Activated naive CD8-positive, alpha-beta T cell treated with anti-CD3 and anti-CD28 coated beads for 36 hours (primary cell): ENCODE measurements around the gene CTSA. TPM values are rescaled to one million over a fixed set of nuclear protein-coding genes. Genes with fewer than 3 reads are reported as not detected.
A peak's percentile ranks its signal among the peaks of the same experiment; 100 is the strongest.
"Not testable (repeated sequence)": the region's sequence is repeated elsewhere in the genome, so short reads cannot be mapped to it uniquely, and the experiment has no call there.

Experiments
- DNase-seq: peaks from one replicate; pipeline ENCODE4 v3.0.0; 2021
- H3K27ac Mint-ChIP-seq: one replicate; pipeline ENCODE4 v1.8.0; 2022; ENCODE audit warnings: mild to moderate bottlenecking, moderate library complexity, mixed read lengths
- H3K27me3 Mint-ChIP-seq: one replicate; pipeline ENCODE4 v1.8.0; 2022; ENCODE audit warnings: mild to moderate bottlenecking, mixed read lengths
- H3K36me3 Mint-ChIP-seq: one replicate; pipeline ENCODE4 v1.8.0; 2021; ENCODE audit warnings: mild to moderate bottlenecking, mixed read lengths
- H3K4me1 Mint-ChIP-seq: one replicate; pipeline ENCODE4 v1.8.0; 2021; ENCODE audit warnings: mixed read lengths
- H3K4me3 Mint-ChIP-seq: one replicate; pipeline ENCODE4 v1.8.0; 2022; ENCODE audit warnings: mild to moderate bottlenecking, moderate library complexity, mixed read lengths
- H3K9me3 Mint-ChIP-seq: one replicate; pipeline ENCODE4 v1.8.0; 2022; ENCODE audit warnings: mixed read lengths
- total RNA-seq, 2 experiments: library from RNA; stranded (reverse); gene quantifications; one replicate each; pipeline ENCODE4 v1.2.3, GENCODE V29; 2021

Gene CTSA
- total RNA-seq, 2 experiments from 2014 or later, result 45.2 to 45.7 TPM

DNA sequence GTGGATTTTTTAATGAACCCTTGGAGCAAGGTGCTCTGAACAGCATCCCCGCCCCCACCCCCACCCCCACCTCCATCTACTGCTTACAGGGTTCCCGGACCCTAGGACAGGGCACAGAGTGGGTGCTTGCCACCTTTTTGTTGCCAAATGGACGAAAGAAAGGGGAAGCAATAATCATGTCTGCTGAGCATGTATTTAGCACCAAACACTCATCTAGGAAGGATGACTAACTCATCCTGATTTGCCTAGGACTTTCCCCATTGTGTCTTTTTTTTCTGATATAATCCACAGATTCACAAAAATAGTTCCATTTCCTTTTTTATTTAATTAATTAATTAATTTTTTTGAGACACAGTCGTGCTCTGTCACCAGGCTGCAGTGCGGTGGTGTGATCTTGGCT is 22.0 kb downstream of the CTSA start:
- no peak for DNase-seq
- Mint-ChIP-seq H3K27me3 (peaks cover 20% of the 10 kb centered on the region), H3K4me1 (peaks cover 14% of the 10 kb centered on the region), H3K36me3 (no peaks in the 10 kb centered on the region), H3K4me3 (peak overlapping the region; percentile 29), H3K9me3 (no peaks in the 10 kb centered on the region), H3K27ac (no peak overlapping the region)

DNA sequence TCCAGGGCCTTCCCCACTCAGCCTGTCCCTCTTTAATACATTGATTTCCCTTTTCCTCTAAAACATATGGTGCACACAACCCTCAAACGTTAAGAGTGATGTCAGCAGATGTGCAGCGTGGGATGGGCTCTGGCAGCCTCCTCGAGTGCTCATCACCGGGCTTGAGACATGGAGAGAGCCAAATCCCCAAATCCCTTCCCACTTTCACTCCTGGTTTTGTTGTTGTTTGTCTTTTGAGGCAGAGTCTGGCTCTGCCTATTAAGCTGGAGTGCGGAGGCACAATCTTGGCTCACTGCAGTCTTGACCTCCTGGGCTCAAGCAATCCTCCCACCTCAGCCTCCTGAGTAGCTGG is 26.6 kb downstream of the CTSA start:
- Mint-ChIP-seq H3K27me3 (peaks cover 18% of the 10 kb centered on the region), H3K27ac (no peak overlapping the region), H3K4me3 (no peak overlapping the region), H3K9me3 (no peaks in the 10 kb centered on the region), H3K36me3 (no peaks in the 10 kb centered on the region), H3K4me1 (peaks cover 1% of the 10 kb centered on the region)
- no peak for DNase-seq

DNA sequence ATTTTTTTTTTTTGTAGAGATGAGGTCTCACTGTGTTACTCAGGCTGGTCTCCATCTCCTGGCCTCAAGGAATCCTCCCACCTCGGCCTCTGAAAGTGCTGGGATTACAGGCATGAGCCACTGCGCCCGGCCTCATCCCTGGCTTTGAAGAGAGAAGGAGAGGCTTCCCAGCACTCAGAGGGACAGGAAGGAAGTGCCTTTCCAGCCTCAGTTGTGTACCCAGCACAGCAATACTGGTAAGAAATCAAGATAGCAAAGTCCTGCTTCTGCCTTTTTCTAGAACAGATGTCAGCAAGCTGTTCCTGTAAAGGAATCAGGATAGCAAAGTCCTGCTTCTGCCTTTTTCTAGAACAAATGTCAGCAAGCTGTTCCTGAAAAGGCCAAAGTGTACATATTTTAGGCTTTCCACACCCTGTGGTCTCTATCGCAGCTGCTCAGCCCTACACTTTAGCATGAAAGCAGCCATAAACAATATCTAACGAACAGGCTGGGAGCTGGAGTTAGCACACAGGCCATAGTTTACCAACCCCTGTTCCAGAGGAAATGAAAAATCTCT is 27.1 kb downstream of the CTSA start:
- Mint-ChIP-seq H3K4me1 (no peaks in the 10 kb centered on the region), H3K27ac (no peak overlapping the region), H3K27me3 (peaks cover 14% of the 10 kb centered on the region), H3K4me3 (no peak overlapping the region), H3K9me3 (no peaks in the 10 kb centered on the region), H3K36me3 (no peaks in the 10 kb centered on the region)
- DNase-seq, result no peak

DNA sequence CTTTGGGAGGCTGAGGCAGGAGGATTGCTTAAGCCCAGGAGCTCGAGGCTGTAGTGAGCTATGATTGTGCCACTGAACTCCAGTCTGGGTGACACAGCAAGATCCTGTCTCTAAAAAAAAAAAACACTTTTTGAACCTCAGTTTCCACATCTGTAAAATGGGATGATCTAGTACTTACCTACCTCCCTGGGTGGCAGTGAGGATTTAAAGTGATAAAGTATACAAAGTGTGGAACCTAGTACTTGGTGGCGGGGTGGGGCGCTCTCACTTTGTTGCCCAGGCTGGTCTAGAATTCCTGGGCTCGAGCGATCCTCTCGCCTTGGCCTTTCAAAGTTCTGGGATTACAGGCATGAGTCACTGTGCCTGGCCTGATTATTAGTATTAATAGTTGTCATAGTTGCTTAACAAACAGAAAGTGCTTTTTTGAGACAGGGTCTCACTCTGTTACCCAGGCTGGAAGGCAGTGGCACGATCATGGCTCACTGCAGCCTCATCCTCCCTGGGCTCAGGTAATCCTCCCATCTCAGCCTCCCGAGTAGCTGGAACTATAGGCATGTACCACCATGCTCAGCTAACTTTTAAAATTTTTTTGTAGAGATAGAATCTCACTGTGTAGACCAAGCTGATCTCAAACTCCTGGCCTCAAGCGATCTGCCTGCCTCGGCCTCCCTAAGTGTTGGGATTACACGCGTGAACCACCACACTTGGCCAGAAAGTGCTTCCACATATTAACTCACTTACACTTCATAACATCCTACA is 27.8 kb downstream of the CTSA start:
- Mint-ChIP-seq H3K27ac (no peak overlapping the region), H3K9me3 (no peaks in the 10 kb centered on the region), H3K36me3 (no peaks in the 10 kb centered on the region), H3K4me3 (no peak overlapping the region), H3K4me1 (no peaks in the 10 kb centered on the region), H3K27me3 (peaks cover 14% of the 10 kb centered on the region)
- no peak for DNase-seq

DNA sequence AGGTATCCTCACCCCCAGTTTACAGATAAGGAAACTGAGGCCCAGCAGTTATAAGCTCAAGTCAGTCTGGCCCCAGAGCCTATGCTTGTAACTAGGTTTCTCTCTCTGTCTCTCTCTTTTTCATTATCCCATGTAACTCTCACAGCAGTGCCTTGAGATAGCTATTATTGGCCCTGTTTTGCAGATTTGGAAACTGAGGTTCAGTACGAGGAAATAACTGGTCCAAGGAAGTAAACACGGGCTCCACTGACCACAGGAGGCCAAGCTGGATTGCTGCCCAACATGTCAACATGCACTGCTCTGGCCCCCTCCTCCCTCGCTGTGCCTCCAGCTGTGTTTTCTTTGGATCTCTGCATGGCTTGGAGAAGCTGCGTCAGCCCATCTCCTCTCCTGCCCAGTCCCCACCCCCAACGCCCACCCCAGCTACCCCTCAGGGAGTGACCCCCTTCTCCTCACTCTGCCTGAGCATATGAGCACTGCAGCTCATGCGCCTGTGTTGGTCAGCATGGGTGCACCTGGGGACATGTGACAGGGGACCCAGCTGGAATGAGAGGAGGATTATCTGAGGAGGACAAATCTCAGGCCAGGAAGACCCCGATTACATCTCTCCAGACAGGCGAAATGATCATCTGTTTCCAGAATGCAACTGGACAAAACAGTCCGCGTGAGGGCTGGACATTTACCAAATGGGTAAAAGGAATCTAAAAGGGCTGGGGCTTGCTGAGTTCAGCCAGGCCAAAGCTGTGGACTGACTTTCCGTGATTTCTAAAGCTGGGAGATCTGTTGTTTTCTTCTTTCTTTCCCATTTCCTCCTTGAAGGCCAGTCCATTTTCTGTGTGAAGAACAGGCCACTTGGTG is 28.6 kb downstream of the CTSA start:
- Mint-ChIP-seq H3K36me3 (no peaks in the 10 kb centered on the region), H3K27ac (no peak overlapping the region), H3K4me1 (no peaks in the 10 kb centered on the region), H3K27me3 (peaks cover 8% of the 10 kb centered on the region), H3K9me3 (no peaks in the 10 kb centered on the region), H3K4me3 (no peak overlapping the region)
- DNase-seq, result no peak

DNA sequence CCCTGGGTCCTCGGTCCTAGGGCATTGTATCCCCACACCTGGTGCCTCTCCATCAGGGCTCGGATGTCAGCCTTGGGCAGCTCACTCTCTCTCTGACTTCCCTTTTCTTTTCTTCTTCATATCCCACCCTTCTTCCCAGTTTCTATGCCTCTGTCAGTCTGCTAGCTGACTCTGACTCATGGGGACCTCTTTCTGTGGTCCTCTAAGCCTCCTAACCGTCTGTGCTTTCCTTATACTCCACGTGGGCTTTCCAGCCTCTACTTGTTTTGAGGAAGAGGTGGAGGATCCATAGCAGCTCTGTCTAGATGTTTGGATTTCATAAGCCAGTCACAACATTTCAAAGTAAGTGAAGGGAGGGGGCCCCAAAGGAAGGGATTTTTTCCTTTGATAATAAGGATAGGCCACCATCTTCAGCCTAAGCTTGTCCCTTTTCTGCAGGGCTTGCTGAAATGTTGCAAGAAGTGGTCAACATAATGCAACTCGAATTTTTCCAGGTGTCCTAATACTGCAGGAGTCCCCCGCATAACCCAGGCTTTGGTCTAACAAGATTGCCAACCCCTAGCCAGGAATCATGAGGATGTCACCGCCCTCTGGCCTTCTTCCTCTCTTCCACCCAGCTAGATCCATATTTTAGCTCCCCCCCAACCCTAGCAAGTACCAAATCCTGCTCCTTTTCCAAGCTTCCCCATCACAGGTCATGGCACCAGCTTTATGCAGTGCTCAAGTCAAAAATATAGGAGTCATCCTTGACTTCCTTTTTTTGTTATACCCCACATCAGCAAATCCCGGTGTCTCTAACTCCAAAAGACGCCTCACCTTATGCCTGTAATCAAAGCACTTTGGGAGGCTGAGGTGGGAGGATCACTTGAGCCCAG is 29.6 kb downstream of the CTSA start:
- Mint-ChIP-seq H3K4me3 (no peak overlapping the region), H3K4me1 (no peaks in the 10 kb centered on the region), H3K27ac (no peak overlapping the region), H3K36me3 (no peaks in the 10 kb centered on the region), H3K27me3 (peaks cover 8% of the 10 kb centered on the region), H3K9me3 (no peaks in the 10 kb centered on the region)
- DNase-seq, result no peak

DNA sequence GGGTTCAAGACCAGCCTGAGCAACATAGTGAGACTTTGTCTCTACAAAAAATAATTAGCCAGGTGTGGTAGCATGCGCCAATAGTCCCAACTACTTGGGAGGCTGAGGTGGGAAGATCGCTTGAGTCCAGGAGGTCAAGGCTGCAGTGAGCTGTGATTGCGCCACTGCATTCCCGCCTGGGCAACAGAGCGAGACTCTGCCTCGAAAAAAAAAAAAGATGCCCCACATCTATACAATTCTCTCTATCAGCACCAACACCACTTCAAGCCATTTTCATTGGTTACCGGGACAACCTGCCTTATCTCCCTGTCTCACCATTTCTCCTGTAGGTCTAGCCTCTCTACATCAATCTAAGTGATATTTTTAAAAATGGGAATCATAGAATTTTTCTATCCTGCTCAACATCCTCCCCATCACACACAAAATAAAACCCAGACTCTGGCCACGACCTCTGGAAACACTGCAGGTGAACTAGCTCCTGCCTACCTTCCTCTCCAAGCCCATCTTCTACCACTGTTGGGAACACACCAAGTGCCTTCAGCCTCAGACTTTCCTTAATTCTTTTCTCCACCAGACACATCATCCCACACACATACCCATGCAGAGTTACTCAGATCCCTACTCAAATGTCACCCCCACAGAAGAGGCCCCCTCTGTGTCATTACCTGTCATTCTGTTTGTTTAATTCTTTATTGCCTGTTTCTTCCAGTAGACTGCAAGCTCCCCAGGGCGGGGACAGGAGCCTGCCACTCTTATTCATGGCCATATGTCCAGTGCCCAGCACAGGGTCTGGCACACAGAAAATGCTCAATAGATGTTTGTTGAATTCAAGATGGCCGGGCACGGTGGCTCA is 30.4 kb downstream of the CTSA start:
- Mint-ChIP-seq H3K27ac (no peak overlapping the region), H3K27me3 (peaks cover 4% of the 10 kb centered on the region), H3K36me3 (no peaks in the 10 kb centered on the region), H3K9me3 (no peaks in the 10 kb centered on the region), H3K4me1 (no peaks in the 10 kb centered on the region), H3K4me3 (no peak overlapping the region)
- no peak for DNase-seq

- Mint-ChIP-seq H3K4me3 (no peak overlapping the region), H3K36me3 (no peaks in the 10 kb centered on the region), H3K4me1 (no peaks in the 10 kb centered on the region), H3K27me3 (peaks cover 4% of the 10 kb centered on the region), H3K27ac (no peak overlapping the region), H3K9me3 (no peaks in the 10 kb centered on the region)
- no peak for DNase-seq
These were observed 33.5 kb downstream of the CTSA start for GRCh38 chr20:45924391-45925261.

DNA sequence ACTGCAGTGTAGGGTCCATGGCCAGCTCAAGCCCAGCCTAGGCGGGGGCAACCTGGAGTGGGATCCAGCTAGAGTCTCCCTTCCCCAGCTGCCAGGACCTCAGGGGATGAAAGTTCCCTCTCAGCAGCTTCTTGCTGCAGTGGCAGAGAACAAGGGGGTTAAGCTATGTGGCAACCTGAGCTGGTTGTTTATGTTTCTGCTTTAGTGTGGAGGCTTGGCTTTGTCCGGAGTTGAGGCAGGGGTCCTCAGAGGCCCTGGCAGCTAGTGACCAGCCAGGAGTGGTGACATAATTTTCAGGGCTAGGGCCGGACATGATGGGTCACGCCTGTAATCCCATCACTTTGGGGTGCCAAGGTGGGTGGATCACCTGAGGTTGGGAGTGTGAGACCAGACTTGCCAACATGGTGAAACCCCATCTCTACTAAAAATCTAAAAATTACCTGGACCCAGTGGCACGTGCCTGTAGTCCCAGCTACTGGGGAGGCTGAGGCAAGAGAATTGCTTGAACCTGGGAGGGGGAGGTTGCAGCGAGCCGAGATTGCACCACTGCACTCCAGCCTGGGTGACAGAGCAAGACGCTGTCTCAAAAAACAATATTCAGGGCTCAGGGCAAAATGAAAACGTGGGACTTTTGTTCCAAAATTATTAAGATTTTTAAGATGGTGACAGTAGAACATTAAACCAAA is 34.8 kb downstream of the CTSA start:
- H3K9me3 Mint-ChIP-seq, result no peaks in the 10 kb centered on the region
- H3K4me1 Mint-ChIP-seq, result no peaks in the 10 kb centered on the region
- no peak overlapping the region for H3K4me3 Mint-ChIP-seq
- H3K27me3 Mint-ChIP-seq, result no peaks in the 10 kb centered on the region
- no peak overlapping the region for H3K27ac Mint-ChIP-seq
- DNase-seq, result no peak
- no peaks in the 10 kb centered on the region for H3K36me3 Mint-ChIP-seq

GRCh38 chr20:45926731-45927070 is 35.6 kb downstream of the CTSA start:
- Mint-ChIP-seq H3K36me3 (no peaks in the 10 kb centered on the region), H3K9me3 (no peaks in the 10 kb centered on the region), H3K4me3 (no peak overlapping the region), H3K27me3 (no peaks in the 10 kb centered on the region), H3K4me1 (no peaks in the 10 kb centered on the region), H3K27ac (no peak overlapping the region)
- no peak for DNase-seq

- Mint-ChIP-seq H3K27me3 (no peaks in the 10 kb centered on the region), H3K36me3 (no peaks in the 10 kb centered on the region), H3K27ac (no peak overlapping the region), H3K4me1 (no peaks in the 10 kb centered on the region), H3K9me3 (no peaks in the 10 kb centered on the region), H3K4me3 (no peak overlapping the region)
- no peak for DNase-seq
These were observed 36.1 kb downstream of the CTSA start for GRCh38 chr20:45927071-45927878.

GRCh38 chr20:45931680-45932079 is 40.5 kb downstream of the CTSA start:
- not testable (repeated sequence) for DNase-seq, H3K27me3 Mint-ChIP-seq, H3K27ac Mint-ChIP-seq, H3K4me1 Mint-ChIP-seq, H3K9me3 Mint-ChIP-seq, H3K36me3 Mint-ChIP-seq, H3K4me3 Mint-ChIP-seq
